Panc1 (cell line): ENCODE data around the gene HYAL1. TPM values are rescaled to one million over a fixed set of nuclear protein-coding genes. Genes with fewer than 3 reads are reported as not detected.

Experiments used
- ATAC-seq: fragments of 200-7000 bp; cut with Tn5 transposase; 2 replicates; pipeline ENCODE4 v1.9.1; 2020; ENCODE audit warnings: mild to moderate bottlenecking, moderate library complexity
- BruUV-seq: library from RNA; stranded (reverse); fragments of 400-500 nt; replicated peaks from 2 replicates; lab custom pipeline; 2021; lab: Mats Ljungman, UMichigan
- CTCF ChIA-PET: fragments of 300-600 bp; sonication (Branson Sonifier 250); formaldehyde crosslinking; loops from one replicate; lab custom pipeline; 2022; ENCODE audit warnings: antibody characterized with exemption; lab: Charles Lee
- POLR2A ChIA-PET: fragments of 300-600 bp; sonication (Branson Sonifier 250); formaldehyde crosslinking; loops from one replicate; lab custom pipeline; 2022; ENCODE audit warnings: antibody characterized with exemption; lab: Charles Lee
- DNase-seq: peaks from one replicate; pipeline ENCODE4 v3.0.0-alpha.2; 2010; ENCODE audit warnings: low read depth, low spot score
- H3K27ac ChIP-seq: 2 replicates; pipeline ENCODE4 v1.5.1; 2011; ENCODE audit warnings: mild to moderate bottlenecking, low read length, inconsistent platforms
- H3K27me3 ChIP-seq: fragments of 200-500 bp; sonication (Bioruptor generic); 2 replicates; pipeline ENCODE4 v1.6.0; 2014; ENCODE audit warnings: low read length, inconsistent platforms; ENCODE audit not compliant: control insufficient read depth, insufficient read depth
- H3K36me3 ChIP-seq: fragments of 200-500 bp; sonication (Bioruptor generic); 2 replicates; pipeline ENCODE4 v1.5.1; 2014; ENCODE audit warnings: inconsistent platforms, mild to moderate bottlenecking, low read length, moderate library complexity; ENCODE audit not compliant: control insufficient read depth, insufficient read depth
- H3K4me1 ChIP-seq: 2 replicates; pipeline ENCODE4 v1.5.1; 2011; ENCODE audit warnings: inconsistent platforms, mild to moderate bottlenecking, low read length, moderate library complexity; ENCODE audit not compliant: control insufficient read depth, insufficient read depth
- H3K4me3 ChIP-seq, 2 experiments: 2 replicates each; pipeline ENCODE4 v1.5.1; 2011 to 2012; ENCODE audit warnings: low read depth in 2 of 2, low read length in 2 of 2, mild to moderate bottlenecking in 2 of 2, inconsistent platforms in 1 of 2, moderate library complexity in 1 of 2
- H3K9me3 ChIP-seq: fragments of 200-500 bp; sonication (Bioruptor generic); 2 replicates; pipeline ENCODE4 v1.5.1; 2014; ENCODE audit warnings: low read depth, mild to moderate bottlenecking, inconsistent platforms, low read length, moderate library complexity; ENCODE audit not compliant: control insufficient read depth, insufficient read depth
- POLR2AphosphoS5 ChIP-seq: IDR thresholded peaks from 2 replicates; pipeline ENCODE4 v1.6.1; 2012; ENCODE audit warnings: mild to moderate bottlenecking, low read depth, low read length, moderate library complexity
- REST ChIP-seq, 2 experiments: IDR thresholded peaks; 2 replicates each; pipeline ENCODE4 v1.6.1; 2011 to 2012; ENCODE audit warnings: low read depth in 2 of 2, control low read depth in 1 of 2, low read length in 1 of 2, mild to moderate bottlenecking in 1 of 2, moderate library complexity in 1 of 2; ENCODE audit not compliant: insufficient read depth in 1 of 2
- SIN3A ChIP-seq: IDR thresholded peaks from 2 replicates; pipeline ENCODE4 v1.6.1; 2012; ENCODE audit warnings: low read depth, mild to moderate bottlenecking, low read length, moderate library complexity, borderline replicate concordance; ENCODE audit not compliant: insufficient read depth
- TCF7L2 ChIP-seq: IDR thresholded peaks from 2 replicates; pipeline ENCODE4 v1.6.1; 2011; ENCODE audit warnings: mild to moderate bottlenecking, low read depth, low read length, inconsistent platforms
- in situ Hi-C: cut with HindIII; loops from 2 replicates; pipeline ENCODE4 v1.10.0; 2016; ENCODE audit warnings: low sequenced_read_pairs, low pct_unique_long_range_greater_than_20kb
- intact Hi-C: fragments of 100-400 bp; cut with micrococcal nuclease; formaldehyde crosslinking; loops from one replicate; pipeline ENCODE4 v1.10.0; 2022; ENCODE audit not compliant: unreplicated experiment
- total RNA-seq: library from RNA; stranded (reverse); gene quantifications from one replicate; pipeline ENCODE4 v1.2.1, GENCODE V29; 2021; ENCODE audit not compliant: unreplicated experiment
- TF ChIP-seq, protein P1 (sequence below): fragments of 450-650 bp; IDR thresholded peaks from 2 replicates; pipeline ENCODE4 v1.5.1; 2017; ENCODE audit warnings: mild to moderate bottlenecking

HYAL1 gene
- total RNA-seq, 1 experiment from 2014 or later = 0.18 TPM

GRCh38 chr3:50298836-50299637, 4.3 kb downstream of the HYAL1 start, which contains the start of the genes HYAL3 and NAA80:
HYAL3 (minus strand) TSS chr3:50299405; CDS start chr3:50295602, 3,803 bp downstream.
NAA80 (minus strand) TSS chr3:50299405; CDS start chr3:50297463, 1,942 bp downstream.
- BruUV-seq = no TSS peak
- ATAC-seq (peak; percentile 93), DNase-seq (peak; percentile 92)
- peak within 1 kb of the TSS; percentile 79 for H3K27ac ChIP-seq
- peak within 1 kb of the TSS; percentile 65 to 77 for H3K4me3 ChIP-seq
- H3K4me1 ChIP-seq = peaks cover 4% of the 10 kb centered on the region
- intact Hi-C loops = no loop called here
- 0 out of 4 replicates have a peak, but pooled peaks of 1 of the 2 experiments have one; percentile 16 for TF ChIP-seq REST (IDR thresholded peaks at IDR 0.05; ENCODE audit: insufficient read depth in 1 of 2, low read depth in 2 of 2, low read length in 1 of 2)
- TF ChIP-seq, protein P1, sequence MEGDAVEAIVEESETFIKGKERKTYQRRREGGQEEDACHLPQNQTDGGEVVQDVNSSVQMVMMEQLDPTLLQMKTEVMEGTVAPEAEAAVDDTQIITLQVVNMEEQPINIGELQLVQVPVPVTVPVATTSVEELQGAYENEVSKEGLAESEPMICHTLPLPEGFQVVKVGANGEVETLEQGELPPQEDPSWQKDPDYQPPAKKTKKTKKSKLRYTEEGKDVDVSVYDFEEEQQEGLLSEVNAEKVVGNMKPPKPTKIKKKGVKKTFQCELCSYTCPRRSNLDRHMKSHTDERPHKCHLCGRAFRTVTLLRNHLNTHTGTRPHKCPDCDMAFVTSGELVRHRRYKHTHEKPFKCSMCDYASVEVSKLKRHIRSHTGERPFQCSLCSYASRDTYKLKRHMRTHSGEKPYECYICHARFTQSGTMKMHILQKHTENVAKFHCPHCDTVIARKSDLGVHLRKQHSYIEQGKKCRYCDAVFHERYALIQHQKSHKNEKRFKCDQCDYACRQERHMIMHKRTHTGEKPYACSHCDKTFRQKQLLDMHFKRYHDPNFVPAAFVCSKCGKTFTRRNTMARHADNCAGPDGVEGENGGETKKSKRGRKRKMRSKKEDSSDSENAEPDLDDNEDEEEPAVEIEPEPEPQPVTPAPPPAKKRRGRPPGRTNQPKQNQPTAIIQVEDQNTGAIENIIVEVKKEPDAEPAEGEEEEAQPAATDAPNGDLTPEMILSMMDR = no peak; the same call in 1 of the 2 replicates
- POLR2A ChIA-PET = interaction anchor here (0.6 to 0.7 kb wide), 3 partner anchors 16 to 369 kb away, joined by 3 to 10 read pairs (median 6); no protein-coding TSS in a partner anchor
- CTCF ChIA-PET = interaction anchor here (0.6 to 0.7 kb wide), 3 partner anchors 26 to 1203 kb away, joined by 4 to 6 read pairs (median 4); no protein-coding TSS in a partner anchor
- no peaks in the 10 kb centered on the region for H3K9me3 ChIP-seq
- no peaks in the 10 kb centered on the region for H3K36me3 ChIP-seq
- H3K27me3 ChIP-seq = no peaks in the 10 kb centered on the region
- in situ Hi-C loops = no loop called here

DNA sequence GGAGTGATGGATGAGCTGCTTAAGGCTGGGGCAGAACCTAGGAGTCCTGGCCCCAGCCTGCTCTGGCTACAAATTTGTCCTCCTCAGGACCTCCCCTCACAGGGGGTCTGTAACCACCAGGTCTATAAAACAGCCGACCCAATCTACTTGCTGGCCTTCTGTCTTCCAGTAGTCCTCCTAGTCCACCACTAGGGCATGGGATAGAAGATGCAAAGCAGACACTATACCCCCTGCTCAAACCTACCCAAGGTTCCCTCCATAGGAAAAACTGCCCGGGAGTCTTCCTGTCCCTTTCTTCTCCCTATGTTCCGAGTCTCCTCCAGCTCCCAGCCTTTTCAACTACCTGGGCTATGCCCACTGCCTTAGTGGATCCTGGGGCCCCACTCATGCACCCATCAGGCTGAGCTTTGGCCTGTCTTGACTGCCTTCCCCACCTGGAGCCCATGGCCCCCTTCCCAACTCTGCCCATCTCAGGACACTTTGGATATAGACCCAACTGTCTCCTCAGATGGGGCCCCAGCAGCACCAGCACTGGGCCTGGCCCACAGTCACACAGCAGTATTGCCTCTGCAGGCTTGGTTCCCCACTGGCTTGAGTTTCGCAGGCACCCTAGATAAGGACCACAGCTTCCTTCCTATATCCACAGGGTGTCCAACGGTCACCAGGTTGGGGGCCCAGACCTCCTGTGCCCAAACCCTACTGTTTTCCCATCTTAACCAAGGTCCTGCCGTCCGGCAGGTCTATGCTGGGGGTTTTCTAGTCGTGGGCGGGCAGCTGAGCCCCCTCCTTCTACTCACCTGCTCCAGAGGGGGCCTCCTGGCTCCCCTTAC, 5.3 kb downstream of the HYAL1 start:
- no peak for ATAC-seq
- TSS peak; percentile 92 for BruUV-seq
- in situ Hi-C loops (no loop called here), intact Hi-C loops (no loop called here)
- TF ChIP-seq SIN3A (no peak), TCF7L2 (no peak), REST (IDR thresholded peaks at IDR 0.05; ENCODE audit: insufficient read depth in 1 of 2, low read depth in 2 of 2, low read length in 1 of 2) (no peak), POLR2AphosphoS5 (no peak)
- TF ChIP-seq, protein P1 = no peak
- CTCF ChIA-PET = no interaction called here
- DNase-seq = no peak
- no peaks in the 10 kb centered on the region for H3K27me3 ChIP-seq
- H3K4me1 ChIP-seq = peaks cover 4% of the 10 kb centered on the region
- no peaks in the 10 kb centered on the region for H3K9me3 ChIP-seq
- H3K36me3 ChIP-seq = no peaks in the 10 kb centered on the region
- peak overlapping the region; percentile 65 for H3K27ac ChIP-seq
- POLR2A ChIA-PET = no interaction called here
- peak overlapping the region; percentile 65 to 77 for H3K4me3 ChIP-seq
